ENCODE results near the gene KLK13.

The KLK13 gene

DNA sequence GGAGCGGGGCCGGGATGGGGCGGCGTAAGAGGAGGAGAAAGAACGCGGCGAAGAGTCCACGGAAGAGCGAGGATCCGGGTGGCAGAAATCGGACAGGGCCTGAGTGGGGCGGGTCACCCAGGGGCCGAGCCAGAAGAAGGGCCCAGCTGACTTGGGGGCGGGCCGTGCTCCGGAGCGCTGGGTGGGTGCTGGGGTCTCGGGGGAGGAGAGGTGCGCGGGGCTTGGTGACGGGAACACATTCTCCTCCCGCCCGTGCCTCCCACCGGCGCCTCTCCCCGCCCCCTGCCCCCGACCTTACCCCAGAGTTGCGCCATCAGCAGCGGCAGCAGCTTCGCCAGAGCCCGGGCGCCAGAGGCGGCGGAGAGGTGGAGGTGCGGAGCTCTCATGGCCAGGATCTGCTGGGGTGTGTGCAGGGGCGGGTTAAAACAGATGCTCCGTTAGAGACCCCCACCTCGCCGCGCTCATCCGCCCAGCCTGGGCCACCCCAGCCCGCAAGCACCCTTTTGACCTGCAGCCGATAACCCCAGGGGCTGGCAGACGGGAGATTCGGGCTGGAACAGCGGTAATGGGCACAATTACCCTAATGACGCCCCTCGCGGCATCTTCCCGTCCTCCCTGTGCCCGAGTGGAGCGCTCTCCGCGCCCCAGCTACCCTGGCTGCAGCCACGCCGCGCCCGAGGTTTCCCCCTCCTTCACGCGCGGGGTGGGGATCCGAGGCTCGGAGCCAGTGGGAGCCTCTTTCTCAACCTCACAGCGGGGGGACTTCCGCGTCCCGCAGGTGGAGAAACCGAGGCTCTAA lies 45.9 kb downstream of the KLK13 start:
- no peak for DNase-seq

DNA sequence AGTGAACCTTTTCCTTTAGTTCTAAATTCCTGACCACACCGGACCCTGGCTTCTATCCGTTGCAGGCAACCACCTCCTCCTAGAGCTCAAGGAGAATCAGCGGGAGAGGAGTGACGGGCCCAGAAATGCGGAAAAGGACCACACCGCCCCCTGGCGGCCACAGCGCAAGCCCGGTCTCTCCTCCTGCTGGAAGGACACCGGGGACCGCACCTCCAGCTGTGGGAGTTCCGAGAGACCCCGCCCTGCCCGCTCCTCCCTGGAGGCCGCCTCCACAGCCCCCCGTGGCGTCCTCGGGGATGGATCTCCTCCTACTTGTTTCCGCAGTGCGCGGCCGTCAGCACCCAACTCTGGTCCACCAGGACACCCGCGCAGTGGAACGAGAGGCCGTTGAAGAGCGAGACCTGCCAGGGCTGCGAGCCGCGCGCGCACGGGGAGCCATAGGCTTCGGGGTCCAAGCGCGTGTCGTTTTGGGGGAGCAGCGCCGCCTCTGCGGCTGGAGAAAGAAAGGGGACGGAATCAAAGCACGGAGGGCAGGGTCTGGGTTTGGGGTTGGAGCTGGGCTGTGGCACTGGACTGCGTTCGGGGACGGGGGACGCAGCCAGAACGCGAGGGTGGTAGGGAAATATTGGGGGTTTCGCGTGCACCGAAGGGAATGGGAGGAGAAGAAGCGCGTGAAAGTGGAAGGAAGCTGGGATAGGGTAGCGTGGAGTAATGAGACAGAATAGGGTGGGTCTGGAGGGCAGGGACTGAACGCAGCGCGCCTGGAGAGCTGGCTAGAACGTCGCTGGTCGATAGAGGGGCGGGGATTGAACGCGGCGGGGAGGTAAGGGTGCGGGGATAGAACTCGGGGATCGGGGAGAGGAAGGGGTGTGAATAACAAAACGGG lies 47.9 kb downstream of the KLK13 start:
- DNase-seq: no peak

- DNase-seq: no peak
Measured at GRCh38 chr19:51015691-51016267, 49.1 kb downstream of the KLK13 start.

- DNase-seq: no peak
Measured at GRCh38 chr19:51014242-51014641, 50.6 kb downstream of the KLK13 start.

GRCh38 chr19:51012661-51013190 lies 52.2 kb downstream of the KLK13 start:
- no peak for DNase-seq

DNA sequence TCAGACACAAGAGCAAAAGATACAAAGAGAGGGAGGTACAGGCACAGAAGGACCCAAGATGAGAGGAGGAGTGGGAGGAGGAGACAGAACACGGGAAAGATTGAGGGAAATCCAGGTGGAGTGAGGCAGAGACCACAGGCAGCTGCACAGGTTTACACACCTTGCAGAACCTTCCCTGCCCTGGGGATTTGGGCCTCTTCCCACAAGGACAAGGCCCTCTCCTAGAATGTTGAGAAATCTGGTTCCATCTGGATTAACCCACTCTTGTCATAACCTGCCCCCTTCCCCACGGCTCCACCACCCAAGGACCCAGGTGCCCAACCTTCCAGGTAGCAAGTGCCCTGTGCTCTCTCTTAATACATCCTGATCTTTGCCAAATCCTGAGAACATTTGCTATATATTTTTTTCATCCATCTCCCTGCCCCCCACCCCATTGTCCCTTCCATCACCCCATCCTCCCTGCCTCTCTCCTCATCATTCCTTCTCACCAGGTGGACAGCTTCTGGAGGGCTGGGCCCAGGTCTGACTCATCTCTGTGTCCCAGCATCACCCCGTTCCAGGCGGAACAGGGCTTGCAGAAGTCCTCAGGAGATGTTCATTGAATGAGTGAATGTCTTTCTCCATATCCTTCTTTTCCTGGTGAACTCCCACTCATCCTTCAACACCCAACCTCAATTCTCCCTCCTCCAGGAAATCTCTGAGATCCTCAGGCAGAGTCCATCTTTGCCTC lies 54.7 kb downstream of the KLK13 start:
- no peak for DNase-seq

GRCh38 chr19:51009061-51009891 lies 55.6 kb downstream of the KLK13 start:
- no peak for DNase-seq

GRCh38 chr19:51007488-51007887 lies 57.4 kb downstream of the KLK13 start:
- no peak for DNase-seq

- DNase-seq: no peak
Measured at GRCh38 chr19:51006406-51006805, 58.5 kb downstream of the KLK13 start.

All from NCI-H1436 treated with DMSO at 0.1 percent for 48 hours (cell line).